DOHH2 (cell line): ENCODE measurements around the gene WNT7A.

Experiments used
- EZH2phosphoT487 ChIP-seq: fragments of 200-600 bp; sonication (generic); IDR thresholded peaks from 2 replicates; pipeline ENCODE4 v1.6.1; 2017; ENCODE audit warnings: borderline replicate concordance, mild to moderate bottlenecking, antibody characterized with exemption, low read length, moderate library complexity, mixed read lengths
- TF ChIP-seq, protein P1 (sequence below): fragments of 200-600 bp; sonication (generic); IDR thresholded peaks from one replicate; pipeline ENCODE4 v1.5.1; 2014; ENCODE audit warnings: antibody characterized with exemption, mild to moderate bottlenecking, low read depth, low read length; ENCODE audit not compliant: poor library complexity, severe bottlenecking

DNA sequence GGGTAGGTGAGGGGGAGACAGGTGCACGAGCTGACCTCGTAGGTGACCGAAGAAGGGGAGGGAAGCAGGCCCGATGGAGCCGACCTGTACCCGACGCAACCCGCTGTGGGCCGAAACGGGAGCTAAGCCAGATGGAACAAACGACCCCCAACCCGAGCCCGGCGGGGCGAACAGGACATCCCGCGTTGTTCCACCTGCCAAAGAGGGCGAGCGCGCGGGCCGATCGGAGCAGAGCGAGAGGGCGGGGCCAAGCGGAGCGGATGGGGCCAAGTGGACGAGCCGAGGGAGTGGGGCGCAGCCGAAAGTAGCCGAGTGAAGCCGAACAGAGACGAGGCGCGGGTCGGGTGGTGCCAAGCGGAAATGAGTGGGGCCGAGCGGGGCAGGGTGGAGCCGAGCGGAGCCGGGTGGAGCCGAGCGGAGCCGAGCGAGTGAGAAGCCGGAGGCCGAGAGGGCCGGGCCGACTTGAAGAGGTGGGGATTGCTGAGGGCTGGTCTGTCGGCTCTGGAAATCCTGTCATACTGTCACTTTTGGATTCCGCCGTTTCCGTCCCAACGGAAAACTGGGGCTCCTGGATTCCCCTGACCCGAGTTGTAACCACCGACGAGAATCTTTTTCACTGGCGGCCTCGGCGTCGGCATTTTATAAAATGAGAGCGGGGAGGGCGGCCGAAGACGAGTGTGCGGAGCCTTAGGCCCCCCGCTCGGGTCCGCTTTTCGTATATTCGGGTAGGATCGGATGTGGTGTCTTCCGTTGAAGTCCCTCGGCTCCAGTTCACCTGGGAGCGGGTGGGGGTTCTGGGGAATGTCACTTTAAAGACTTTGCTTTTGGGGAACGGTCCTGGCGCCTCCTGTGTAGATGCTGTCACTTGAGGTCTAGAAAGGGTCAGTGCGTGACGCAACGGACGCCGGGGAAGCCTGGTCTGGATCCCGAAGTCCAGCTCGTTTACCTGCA is 15.6 kb upstream of the WNT7A start:
- TF ChIP-seq, protein P1, sequence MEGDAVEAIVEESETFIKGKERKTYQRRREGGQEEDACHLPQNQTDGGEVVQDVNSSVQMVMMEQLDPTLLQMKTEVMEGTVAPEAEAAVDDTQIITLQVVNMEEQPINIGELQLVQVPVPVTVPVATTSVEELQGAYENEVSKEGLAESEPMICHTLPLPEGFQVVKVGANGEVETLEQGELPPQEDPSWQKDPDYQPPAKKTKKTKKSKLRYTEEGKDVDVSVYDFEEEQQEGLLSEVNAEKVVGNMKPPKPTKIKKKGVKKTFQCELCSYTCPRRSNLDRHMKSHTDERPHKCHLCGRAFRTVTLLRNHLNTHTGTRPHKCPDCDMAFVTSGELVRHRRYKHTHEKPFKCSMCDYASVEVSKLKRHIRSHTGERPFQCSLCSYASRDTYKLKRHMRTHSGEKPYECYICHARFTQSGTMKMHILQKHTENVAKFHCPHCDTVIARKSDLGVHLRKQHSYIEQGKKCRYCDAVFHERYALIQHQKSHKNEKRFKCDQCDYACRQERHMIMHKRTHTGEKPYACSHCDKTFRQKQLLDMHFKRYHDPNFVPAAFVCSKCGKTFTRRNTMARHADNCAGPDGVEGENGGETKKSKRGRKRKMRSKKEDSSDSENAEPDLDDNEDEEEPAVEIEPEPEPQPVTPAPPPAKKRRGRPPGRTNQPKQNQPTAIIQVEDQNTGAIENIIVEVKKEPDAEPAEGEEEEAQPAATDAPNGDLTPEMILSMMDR: no peak
- peak; percentile 64; the same call in 1 of the 2 replicates for TF ChIP-seq EZH2phosphoT487
